H9 (cell line): Measurements from ENCODE around the gene CCNC. TPM values are rescaled to one million over a fixed set of nuclear protein-coding genes. Genes with fewer than 3 reads are reported as not detected.

ENCODE experiments used
- DNase-seq: peaks from one replicate; pipeline ENCODE4 v3.0.0-alpha.2; 2017
- H2AFZ ChIP-seq: one replicate; pipeline ENCODE4 v1.6.1; 2013; ENCODE audit warnings: mild to moderate bottlenecking, low read length, control low read depth, moderate library complexity
- H2AK5ac ChIP-seq: 2 replicates; pipeline ENCODE4 v1.6.1; 2013; ENCODE audit warnings: low read length, control low read depth, mixed read lengths; ENCODE audit not compliant: insufficient read length
- H2BK120ac ChIP-seq: one replicate; pipeline ENCODE4 v1.6.1; 2013; ENCODE audit warnings: low read depth, mild to moderate bottlenecking, low read length, control low read depth, inconsistent platforms; ENCODE audit not compliant: poor library complexity, severe bottlenecking
- H2BK12ac ChIP-seq: 2 replicates; pipeline ENCODE4 v1.6.1; 2013; ENCODE audit warnings: low read length, control low read depth, mixed read lengths, low read depth; ENCODE audit not compliant: insufficient read length
- H2BK15ac ChIP-seq: 2 replicates; pipeline ENCODE4 v1.6.1; 2013; ENCODE audit warnings: low read depth, low read length, control low read depth
- H2BK20ac ChIP-seq: one replicate; pipeline ENCODE4 v1.6.1; 2013; ENCODE audit warnings: low read depth, mild to moderate bottlenecking, low read length, control low read depth, inconsistent platforms; ENCODE audit not compliant: poor library complexity, severe bottlenecking
- H2BK5ac ChIP-seq: 2 replicates; pipeline ENCODE4 v1.6.1; 2013; ENCODE audit warnings: low read length, control low read depth, mixed read lengths; ENCODE audit not compliant: insufficient read length
- H3K14ac ChIP-seq: 2 replicates; pipeline ENCODE4 v1.6.1; 2013; ENCODE audit warnings: low read length, control low read depth; ENCODE audit not compliant: insufficient read depth
- H3K18ac ChIP-seq: 2 replicates; pipeline ENCODE4 v1.6.1; 2013; ENCODE audit warnings: low read depth, mild to moderate bottlenecking, mixed read lengths, low read length, control low read depth; ENCODE audit not compliant: insufficient read length
- H3K23ac ChIP-seq: 2 replicates; pipeline ENCODE4 v1.6.1; 2013; ENCODE audit warnings: low read length, control low read depth, mixed read lengths, low read depth; ENCODE audit not compliant: insufficient read length
- H3K23me2 ChIP-seq: 2 replicates; pipeline ENCODE4 v1.6.1; 2013; ENCODE audit warnings: low read depth, mild to moderate bottlenecking, mixed read lengths, low read length, control low read depth; ENCODE audit not compliant: insufficient read length, poor library complexity, severe bottlenecking
- H3K27ac ChIP-seq: 2 replicates; pipeline ENCODE4 v1.5.1; 2013; ENCODE audit warnings: low read length, control low read depth, mixed read lengths, low read depth; ENCODE audit not compliant: insufficient read length
- H3K27me3 ChIP-seq: 2 replicates; pipeline ENCODE4 v1.6.1; 2013; ENCODE audit warnings: low read length, control low read depth, inconsistent platforms; ENCODE audit not compliant: insufficient read depth
- H3K4ac ChIP-seq: 2 replicates; pipeline ENCODE4 v1.6.1; 2013; ENCODE audit warnings: low read depth, mild to moderate bottlenecking, control low read depth, inconsistent platforms, low read length, moderate library complexity
- H3K4me1 ChIP-seq: 2 replicates; pipeline ENCODE4 v1.6.1; 2013; ENCODE audit warnings: low read length, control low read depth, inconsistent platforms; ENCODE audit not compliant: insufficient read depth
- H3K4me2 ChIP-seq: 2 replicates; pipeline ENCODE4 v1.6.1; 2013; ENCODE audit warnings: low read length, control low read depth, mixed read lengths; ENCODE audit not compliant: insufficient read length, insufficient read depth
- H3K56ac ChIP-seq: 2 replicates; pipeline ENCODE4 v1.6.1; 2013; ENCODE audit warnings: low read depth, mild to moderate bottlenecking, mixed read lengths, low read length, control low read depth; ENCODE audit not compliant: insufficient read length
- H3K79me1 ChIP-seq: 2 replicates; pipeline ENCODE4 v1.6.1; 2013; ENCODE audit warnings: low read depth, mild to moderate bottlenecking, moderate library complexity, low read length, control low read depth, inconsistent platforms; ENCODE audit not compliant: insufficient read depth, poor library complexity, severe bottlenecking
- H3K79me2 ChIP-seq: 2 replicates; pipeline ENCODE4 v1.6.1; 2013; ENCODE audit warnings: low read length, control low read depth, inconsistent platforms; ENCODE audit not compliant: insufficient read depth
- H3K9ac ChIP-seq: 2 replicates; pipeline ENCODE4 v1.6.1; 2013; ENCODE audit warnings: low read length, control low read depth, mixed read lengths; ENCODE audit not compliant: insufficient read length; ENCODE audit errors: extremely low read depth
- H3K9me3 ChIP-seq: one replicate; pipeline ENCODE4 v1.6.1; 2013; ENCODE audit warnings: low read depth, low read length, inconsistent platforms; ENCODE audit not compliant: control insufficient read depth
- H3T11ph ChIP-seq: one replicate; pipeline ENCODE4 v1.6.1; 2013; ENCODE audit warnings: mild to moderate bottlenecking, low read length, control low read depth, inconsistent platforms
- H4K20me1 ChIP-seq: one replicate; pipeline ENCODE4 v1.6.1; 2013; ENCODE audit not compliant: control insufficient read depth, insufficient read length, insufficient read depth
- H4K5ac ChIP-seq: 2 replicates; pipeline ENCODE4 v1.6.1; 2013; ENCODE audit warnings: low read depth, mild to moderate bottlenecking, mixed read lengths, low read length, control low read depth; ENCODE audit not compliant: insufficient read length
- H4K8ac ChIP-seq: replicated peaks from 2 replicates; pipeline ENCODE4 v1.6.1; 2013; ENCODE audit warnings: low read length, control low read depth, mixed read lengths, low read depth; ENCODE audit not compliant: insufficient read length
- H4K91ac ChIP-seq: 2 replicates; pipeline ENCODE4 v1.6.1; 2013; ENCODE audit warnings: low read depth, mild to moderate bottlenecking, moderate library complexity, mixed read lengths, low read length, control low read depth; ENCODE audit not compliant: insufficient read length
- H3K27ac Mint-ChIP-seq, 3 experiments: 2 replicates in 2 of 3; 3 replicates in 1 of 3; pipeline ENCODE4 v1.8.0; 2020 to 2021; ENCODE audit warnings: mixed read lengths in 3 of 3, mild to moderate bottlenecking in 1 of 3, moderate library complexity in 1 of 3
- H3K27me3 Mint-ChIP-seq: 2 replicates; pipeline ENCODE4 v1.8.0; 2021; ENCODE audit warnings: low read depth, mild to moderate bottlenecking, moderate library complexity, mixed read lengths
- H3K36me3 Mint-ChIP-seq, 3 experiments: 2 replicates in 2 of 3; 3 replicates in 1 of 3; pipeline ENCODE4 v1.8.0; 2020 to 2021; ENCODE audit warnings: low read depth in 3 of 3, mixed read lengths in 3 of 3; ENCODE audit not compliant: insufficient read depth in 1 of 3
- H3K4me1 Mint-ChIP-seq, 2 experiments: 2 replicates each; pipeline ENCODE4 v1.8.0; 2020; ENCODE audit warnings: mixed read lengths in 2 of 2
- H3K4me3 Mint-ChIP-seq, 2 experiments: 2 replicates in 1 of 2; 3 replicates in 1 of 2; pipeline ENCODE4 v1.8.0; 2020 to 2021; ENCODE audit warnings: mild to moderate bottlenecking in 2 of 2, mixed read lengths in 2 of 2, moderate library complexity in 1 of 2
- H3K9me3 Mint-ChIP-seq, 2 experiments: 2 replicates in 1 of 2; 3 replicates in 1 of 2; pipeline ENCODE4 v1.8.0; 2020; ENCODE audit warnings: mild to moderate bottlenecking in 2 of 2, mixed read lengths in 2 of 2, moderate library complexity in 1 of 2
- CTCF ChIP-seq: fragments of 200-600 bp; sonication (generic); conservative IDR thresholded peaks from 3 replicates; pipeline ENCODE4 v1.8.0; 2021; ENCODE audit warnings: antibody characterized with exemption, mild to moderate bottlenecking
- WGBS: extraction: QIAGEN DNeasy Blood & Tissue Kit; methylation state at CpG from one replicate; pipeline ENCODE4 v1.1.7; 2013; ENCODE audit warnings: missing lambda C conversion rate, low lambda C conversion rate, mixed read lengths; ENCODE audit not compliant: insufficient read length; ENCODE audit errors: extremely low coverage; 5-methylcytosine and 5-hydroxymethylcytosine counted together
- total RNA-seq: library from RNA; stranded (reverse); gene quantifications from 2 replicates; pipeline ENCODE4 v1.2.1, GENCODE V29; 2021

The CCNC gene
- total RNA-seq, 1 experiment from 2014 or later: 112 TPM

GRCh38 chr6:99519446-99519845, 49.0 kb downstream of the CCNC start:
- Mint-ChIP-seq H3K36me3 (peaks cover 0 to 7% (median 2%) of the 10 kb centered on the region in 3 experiments; a peak in 3 of 7 replicates), H3K9me3 (no peaks in the 10 kb centered on the region), H3K27me3 (no peaks in the 10 kb centered on the region), H3K4me1 (peaks cover 6 to 9% of the 10 kb centered on the region in 2 experiments), H3K27ac (no peak overlapping the region), H3K4me3 (no peak overlapping the region)
- Histone ChIP-seq H3K9ac (no peak overlapping the region), H3K9me3 (no peaks in the 10 kb centered on the region), H2BK120ac (no peak overlapping the region), H3T11ph (no peak overlapping the region), H3K14ac (no peak overlapping the region), H3K56ac (no peak overlapping the region), H2BK20ac (no peak overlapping the region), H3K4me1 (no peaks in the 10 kb centered on the region), H3K18ac (no peak overlapping the region), H2BK15ac (no peak overlapping the region), H3K79me2 (no peaks in the 10 kb centered on the region; the same call in 1 of the 2 replicates), H3K79me1 (peaks cover 3% of the 10 kb centered on the region), H3K27ac (no peak overlapping the region), H2AFZ (no peak overlapping the region), H3K23ac (no peak overlapping the region), H2BK5ac (no peak overlapping the region), H3K27me3 (no peaks in the 10 kb centered on the region), H2AK5ac (no peak overlapping the region), H4K8ac (no peak overlapping the region), H4K5ac (no peak overlapping the region), H3K4ac (no peak overlapping the region), H4K20me1 (no peaks in the 10 kb centered on the region), H2BK12ac (no peak overlapping the region), H3K4me2 (no peak overlapping the region), H3K23me2 (no peaks in the 10 kb centered on the region), H4K91ac (no peak overlapping the region)
- TF ChIP-seq CTCF: no peak
- no peak for DNase-seq
- no CpG with 5 or more reads among the region's 1 CpG for WGBS
